ENCODE data around the gene SAP30BP. TPM values are rescaled to one million over a fixed set of nuclear protein-coding genes. Genes with fewer than 3 reads are reported as not detected.

SAP30BP gene
- total RNA-seq, 4 donors from 2014 or later: 65.3 to 117 (median 101) TPM

- H3K9me3 ChIP-seq: no peaks in the 10 kb centered on the region
- no peak overlapping the region for H3K27ac ChIP-seq
- H3K27me3 ChIP-seq: no peaks in the 10 kb centered on the region
- DNase-seq: no peak
- TF ChIP-seq POLR2A (IDR thresholded peaks at IDR 0.05): no peak
- TF ChIP-seq, protein P1, sequence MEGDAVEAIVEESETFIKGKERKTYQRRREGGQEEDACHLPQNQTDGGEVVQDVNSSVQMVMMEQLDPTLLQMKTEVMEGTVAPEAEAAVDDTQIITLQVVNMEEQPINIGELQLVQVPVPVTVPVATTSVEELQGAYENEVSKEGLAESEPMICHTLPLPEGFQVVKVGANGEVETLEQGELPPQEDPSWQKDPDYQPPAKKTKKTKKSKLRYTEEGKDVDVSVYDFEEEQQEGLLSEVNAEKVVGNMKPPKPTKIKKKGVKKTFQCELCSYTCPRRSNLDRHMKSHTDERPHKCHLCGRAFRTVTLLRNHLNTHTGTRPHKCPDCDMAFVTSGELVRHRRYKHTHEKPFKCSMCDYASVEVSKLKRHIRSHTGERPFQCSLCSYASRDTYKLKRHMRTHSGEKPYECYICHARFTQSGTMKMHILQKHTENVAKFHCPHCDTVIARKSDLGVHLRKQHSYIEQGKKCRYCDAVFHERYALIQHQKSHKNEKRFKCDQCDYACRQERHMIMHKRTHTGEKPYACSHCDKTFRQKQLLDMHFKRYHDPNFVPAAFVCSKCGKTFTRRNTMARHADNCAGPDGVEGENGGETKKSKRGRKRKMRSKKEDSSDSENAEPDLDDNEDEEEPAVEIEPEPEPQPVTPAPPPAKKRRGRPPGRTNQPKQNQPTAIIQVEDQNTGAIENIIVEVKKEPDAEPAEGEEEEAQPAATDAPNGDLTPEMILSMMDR (IDR thresholded peaks at IDR 0.05): no peak
- no peaks in the 10 kb centered on the region for H3K4me1 ChIP-seq
- H3K36me3 ChIP-seq: peaks cover 0 to 85% (median 0%) of the 10 kb centered on the region in 3 donors
- no peak overlapping the region for H3K4me3 ChIP-seq
Observed at GRCh38 chr17:75740215-75740614, 73.1 kb downstream of the SAP30BP start.

GRCh38 chr17:75740631-75741077 lies 73.5 kb downstream of the SAP30BP start:
- Histone ChIP-seq H3K36me3 (peaks cover 0 to 87% (median 0%) of the 10 kb centered on the region in 3 donors), H3K4me3 (no peak overlapping the region), H3K27ac (no peak overlapping the region), H3K9me3 (no peaks in the 10 kb centered on the region), H3K4me1 (no peaks in the 10 kb centered on the region), H3K27me3 (no peaks in the 10 kb centered on the region)
- no peak for DNase-seq
- no peak for TF ChIP-seq POLR2A (IDR thresholded peaks at IDR 0.05)
- TF ChIP-seq, protein P1 (IDR thresholded peaks at IDR 0.05): no peak

- Histone ChIP-seq H3K27ac (no peak overlapping the region), H3K4me3 (no peak overlapping the region), H3K36me3 (peaks cover 0 to 82% (median 0%) of the 10 kb centered on the region in 3 donors), H3K9me3 (no peaks in the 10 kb centered on the region), H3K4me1 (no peaks in the 10 kb centered on the region), H3K27me3 (no peaks in the 10 kb centered on the region)
- TF ChIP-seq, protein P1 (IDR thresholded peaks at IDR 0.05): no peak
- no peak for TF ChIP-seq POLR2A (IDR thresholded peaks at IDR 0.05)
- DNase-seq: no peak
Observed at GRCh38 chr17:75742337-75742736, 75.2 kb downstream of the SAP30BP start.

DNA sequence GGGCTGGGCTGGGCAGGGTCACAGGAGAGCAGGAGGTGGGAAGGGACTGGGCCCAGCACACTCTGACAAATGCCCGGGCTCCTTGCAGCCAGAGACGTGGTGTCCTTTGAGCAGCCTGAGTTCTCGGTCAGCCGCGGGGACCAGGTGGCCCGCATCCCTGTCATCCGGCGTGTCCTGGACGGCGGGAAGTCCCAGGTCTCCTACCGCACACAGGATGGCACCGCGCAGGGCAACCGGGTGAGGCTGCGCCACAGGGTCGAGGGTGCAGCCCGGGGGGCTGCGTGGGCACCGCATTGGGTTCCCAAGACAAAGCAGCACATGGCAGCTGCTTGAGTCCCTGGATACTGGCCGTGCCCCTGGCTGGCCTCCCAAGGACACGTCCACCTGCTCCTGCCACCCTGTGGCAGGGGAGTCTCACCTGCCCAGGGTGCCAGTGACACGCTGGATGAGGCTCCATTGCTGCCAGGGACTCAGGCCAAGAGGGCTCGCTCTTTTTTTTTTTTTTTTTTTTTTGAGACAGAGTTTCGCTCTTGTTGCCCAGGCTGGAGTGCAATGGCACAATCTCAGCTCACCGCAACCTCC lies 76.6 kb downstream of the SAP30BP start:
- Histone ChIP-seq H3K27ac (no peak overlapping the region), H3K9me3 (no peaks in the 10 kb centered on the region), H3K4me1 (no peaks in the 10 kb centered on the region), H3K36me3 (peaks cover 0 to 81% (median 0%) of the 10 kb centered on the region in 3 donors), H3K27me3 (no peaks in the 10 kb centered on the region), H3K4me3 (no peak overlapping the region)
- TF ChIP-seq, protein P1 (IDR thresholded peaks at IDR 0.05): no peak
- no peak for TF ChIP-seq POLR2A (IDR thresholded peaks at IDR 0.05)
- no peak for DNase-seq

- DNase-seq: no peak
- Histone ChIP-seq H3K9me3 (no peaks in the 10 kb centered on the region), H3K27ac (no peak overlapping the region), H3K4me1 (peaks cover 0 to 4% (median 2%) of the 10 kb centered on the region in 4 donors), H3K36me3 (peaks cover 0 to 83% (median 0%) of the 10 kb centered on the region in 3 donors), H3K4me3 (no peak overlapping the region), H3K27me3 (no peaks in the 10 kb centered on the region)
- TF ChIP-seq POLR2A (IDR thresholded peaks at IDR 0.05): no peak
- TF ChIP-seq, protein P1 (IDR thresholded peaks at IDR 0.05): no peak
Observed at GRCh38 chr17:75748706-75749105, 81.6 kb downstream of the SAP30BP start.

All from Peyer's patch (tissue), 4 donors.